ENCODE measurements around the gene CDC23.
"Not testable (repeated sequence)": the region's sequence is repeated elsewhere in the genome, so short reads cannot be mapped to it uniquely, and the experiment has no call there.

Gene CDC23

GRCh38 chr5:138216799-138217198 is 3.7 kb upstream of the CDC23 start:
- no peak for DNase-seq (ENCODE audit: low spot score)

- DNase-seq (ENCODE audit: low spot score) = no peak
Observed at GRCh38 chr5:138212828-138213160, 329 bp downstream of the CDC23 start.

- DNase-seq (ENCODE audit: low spot score) = no peak
Observed at GRCh38 chr5:138210985-138211384, 2.1 kb downstream of the CDC23 start.

- not testable (repeated sequence) for DNase-seq (ENCODE audit: low spot score)
Observed at GRCh38 chr5:138193859-138194258, 19.3 kb downstream of the CDC23 start.

GRCh38 chr5:138192826-138193225 is 20.3 kb downstream of the CDC23 start:
- DNase-seq (ENCODE audit: low spot score) = peak; percentile 34

- no peak for DNase-seq (ENCODE audit: low spot score)
Observed at GRCh38 chr5:138188626-138189025, 24.5 kb downstream of the CDC23 start.

- DNase-seq (ENCODE audit: low spot score) = no peak
Observed at GRCh38 chr5:138186002-138186447, 27.1 kb downstream of the CDC23 start.

GRCh38 chr5:138182808-138183207 is 30.3 kb downstream of the CDC23 start:
- no peak for DNase-seq (ENCODE audit: low spot score)

- no peak for DNase-seq (ENCODE audit: low spot score)
Observed at GRCh38 chr5:138180841-138181240, 32.3 kb downstream of the CDC23 start.

GRCh38 chr5:138180183-138180782 is 32.8 kb downstream of the CDC23 start:
- no peak for DNase-seq (ENCODE audit: low spot score)

GRCh38 chr5:138179277-138179857 is 33.8 kb downstream of the CDC23 start:
- no peak for DNase-seq (ENCODE audit: low spot score)

GRCh38 chr5:138178516-138179276 is 34.4 kb downstream of the CDC23 start, which contains the start of the genes BRD8 and KIF20A:
BRD8 (minus strand) TSS chr5:138178630; CDS start chr5:138178614, 16 bp downstream.
KIF20A (plus strand) TSS chr5:138179112; CDS start chr5:138179681, 569 bp downstream.
- DNase-seq (ENCODE audit: low spot score) = peak; percentile 97

GRCh38 chr5:138177941-138178515 is 35.1 kb downstream of the CDC23 start:
- peak; percentile 33 for DNase-seq (ENCODE audit: low spot score)

- DNase-seq (ENCODE audit: low spot score) = no peak
Observed at GRCh38 chr5:138170299-138170698, 42.8 kb downstream of the CDC23 start.

GRCh38 chr5:138169124-138169523 is 44.0 kb downstream of the CDC23 start:
- DNase-seq (ENCODE audit: low spot score) = no peak

GRCh38 chr5:138163721-138164120 is 49.4 kb downstream of the CDC23 start:
- DNase-seq (ENCODE audit: low spot score) = no peak

- DNase-seq (ENCODE audit: low spot score) = no peak
Observed at GRCh38 chr5:138160706-138161105, 52.4 kb downstream of the CDC23 start.

- peak; percentile 60 for DNase-seq (ENCODE audit: low spot score)
Observed at GRCh38 chr5:138159666-138160065, 53.5 kb downstream of the CDC23 start.

GRCh38 chr5:138157626-138158025 is 55.5 kb downstream of the CDC23 start:
- no peak for DNase-seq (ENCODE audit: low spot score)

GRCh38 chr5:138155977-138156376 is 57.1 kb downstream of the CDC23 start:
- DNase-seq (ENCODE audit: low spot score) = not testable (repeated sequence)

- no peak for DNase-seq (ENCODE audit: low spot score)
Observed at GRCh38 chr5:138149530-138149929, 63.6 kb downstream of the CDC23 start.

GRCh38 chr5:138148811-138149210 is 64.3 kb downstream of the CDC23 start:
- no peak for DNase-seq (ENCODE audit: low spot score)

- not testable (repeated sequence) for DNase-seq (ENCODE audit: low spot score)
Observed at GRCh38 chr5:138143578-138143977, 69.5 kb downstream of the CDC23 start.

Measured in putamen (tissue), 1 donor.